Measurements from ENCODE around the gene PHACTR2. TPM values are rescaled to one million over a fixed set of nuclear protein-coding genes. Genes with fewer than 3 reads are reported as not detected.

PHACTR2 gene
- total RNA-seq, 4 donors from 2014 or later, result 61.3 to 122 (median 86.0) TPM

- Histone ChIP-seq H3K4me3 (no peak overlapping the region), H3K36me3 (no peaks in the 10 kb centered on the region), H3K4me1 (peaks cover 46 to 99% (median 47%) of the 10 kb centered on the region in 3 donors), H3K27me3 (no peaks in the 10 kb centered on the region), H3K27ac (peak overlapping the region; percentile 25 to 69 (median 64)), H3K9me3 (no peaks in the 10 kb centered on the region)
- WGBS, 2 donors (ENCODE audit: low coverage in 1 of 2), result 28 to 48% methylated on average over 6 to 7 of the region's 7 CpGs
- no peak for ATAC-seq
- TF ChIP-seq CTCF (IDR thresholded peaks at IDR 0.05), result no peak
- TF ChIP-seq EP300 (IDR thresholded peaks at IDR 0.05), result no peak
- TF ChIP-seq POLR2A (IDR thresholded peaks at IDR 0.05), result no peak
Observed at GRCh38 chr6:143694560-143694959, 16.8 kb downstream of the PHACTR2 start.

- no peak overlapping the region for H3K4me3 ChIP-seq
- no peak for ATAC-seq
- TF ChIP-seq POLR2AphosphoS5 (IDR thresholded peaks at IDR 0.05), result no peak
- TF ChIP-seq POLR2A (IDR thresholded peaks at IDR 0.05), result no peak
- TF ChIP-seq CTCF (IDR thresholded peaks at IDR 0.05), result no peak
- no peak for TF ChIP-seq EP300 (IDR thresholded peaks at IDR 0.05)
- no peaks in the 10 kb centered on the region for H3K27me3 ChIP-seq
- H3K36me3 ChIP-seq, result no peaks in the 10 kb centered on the region
- peaks cover 45 to 99% (median 47%) of the 10 kb centered on the region in 3 donors for H3K4me1 ChIP-seq
- WGBS, 2 donors (ENCODE audit: low coverage in 1 of 2), result 42 to 58% methylated on average over 6 to 7 of the region's 7 CpGs
- no peaks in the 10 kb centered on the region for H3K9me3 ChIP-seq
- peak overlapping the region; percentile 18 to 69 (median 64) for H3K27ac ChIP-seq
Observed at GRCh38 chr6:143695130-143695968, 17.6 kb downstream of the PHACTR2 start.

GRCh38 chr6:143695969-143696663, 18.4 kb downstream of the PHACTR2 start:
- no peaks in the 10 kb centered on the region for H3K9me3 ChIP-seq
- peak overlapping the region; percentile 59 to 69 (median 64) for H3K27ac ChIP-seq
- 35 to 59% methylated on average over 3 to 4 of the region's 4 CpGs for WGBS, 2 donors (ENCODE audit: low coverage in 1 of 2)
- ATAC-seq, result no peak
- no peak overlapping the region for H3K4me3 ChIP-seq
- no peak for TF ChIP-seq CTCF (IDR thresholded peaks at IDR 0.05)
- no peak for TF ChIP-seq POLR2A (IDR thresholded peaks at IDR 0.05)
- no peak for TF ChIP-seq POLR2AphosphoS5 (IDR thresholded peaks at IDR 0.05)
- no peak for TF ChIP-seq EP300 (IDR thresholded peaks at IDR 0.05)
- no peaks in the 10 kb centered on the region for H3K27me3 ChIP-seq
- H3K36me3 ChIP-seq, result no peaks in the 10 kb centered on the region
- peaks cover 41 to 99% (median 47%) of the 10 kb centered on the region in 3 donors for H3K4me1 ChIP-seq

- WGBS, 2 donors (ENCODE audit: low coverage in 1 of 2), result 23 to 43% methylated on average over 2 of the region's 2 CpGs
- Histone ChIP-seq H3K36me3 (no peaks in the 10 kb centered on the region), H3K27ac (peak overlapping the region; percentile 55 to 69 (median 64)), H3K27me3 (no peaks in the 10 kb centered on the region), H3K9me3 (no peaks in the 10 kb centered on the region), H3K4me1 (peaks cover 41 to 99% (median 47%) of the 10 kb centered on the region in 3 donors), H3K4me3 (no peak overlapping the region)
- no peak for TF ChIP-seq CTCF (IDR thresholded peaks at IDR 0.05)
- TF ChIP-seq EP300 (IDR thresholded peaks at IDR 0.05), result no peak
- TF ChIP-seq POLR2AphosphoS5 (IDR thresholded peaks at IDR 0.05), result no peak
- TF ChIP-seq POLR2A (IDR thresholded peaks at IDR 0.05), result no peak
- ATAC-seq, result no peak
Observed at GRCh38 chr6:143696664-143697000, 18.9 kb downstream of the PHACTR2 start.

Data from gastroesophageal sphincter (tissue), 4 donors.